Tibial nerve (tissue), 3 donors: ENCODE data around the gene ST14.

ENCODE experiments used
- CTCF ChIP-seq, 5 experiments: fragments of 200-600 bp in 3 of 5; fragments of 450-650 bp in 2 of 5; sonication (generic) in 3 of 5; IDR thresholded peaks; one replicate each; pipeline ENCODE4 v1.5.1; 2016 to 2019; ENCODE audit warnings: antibody characterized with exemption in 5 of 5, mild to moderate bottlenecking in 3 of 5, moderate library complexity in 2 of 5
- POLR2A ChIP-seq, 2 donors: fragments of 450-650 bp; IDR thresholded peaks; one replicate each; pipeline ENCODE4 v1.6.1; 2017; ENCODE audit warnings: antibody characterized with exemption in 2 of 2, mild to moderate bottlenecking in 2 of 2, moderate library complexity in 2 of 2

GRCh38 chr11:130159657-130160497 lies at the start of gene ST14:
- TF ChIP-seq POLR2A (IDR thresholded peaks at IDR 0.05) (no peak), CTCF (IDR thresholded peaks at IDR 0.05) (no peak)
